ENCODE data around the gene NME9.

- TF ChIP-seq CTCF (IDR thresholded peaks at IDR 0.05) = no peak
- no peak for TF ChIP-seq EP300 (IDR thresholded peaks at IDR 0.05)
- no peak for TF ChIP-seq POLR2AphosphoS5 (IDR thresholded peaks at IDR 0.05)
- no peak for TF ChIP-seq POLR2A (IDR thresholded peaks at IDR 0.05)
Observed at GRCh38 chr3:138267083-138267482, 62.6 kb downstream of the NME9 start.

All from stomach (tissue), 4 donors.